Vagina (tissue), 2 donors: Measurements from ENCODE around the gene GNAQ. TPM values are rescaled to one million over a fixed set of nuclear protein-coding genes. Genes with fewer than 3 reads are reported as not detected.

ENCODE experiments used
- DNase-seq, 2 donors: peaks; one replicate each; pipeline ENCODE4 v3.0.0-alpha.2; 2017; ENCODE audit errors: extremely low spot score in 2 of 2
- H3K27ac ChIP-seq: fragments of 200-600 bp; sonication (generic); one replicate; pipeline ENCODE4 v1.5.1; 2019
- H3K27me3 ChIP-seq: fragments of 200-600 bp; sonication (generic); one replicate; pipeline ENCODE4 v1.5.1; 2019
- H3K36me3 ChIP-seq, 2 donors: fragments of 200-600 bp; sonication (generic); one replicate each; pipeline ENCODE4 v1.5.1; 2017 to 2019
- H3K4me1 ChIP-seq: fragments of 200-600 bp; sonication (generic); one replicate; pipeline ENCODE4 v1.5.1; 2019
- H3K4me3 ChIP-seq, 2 donors: fragments of 200-600 bp; sonication (generic); 1 replicate in 1 of 2; 2 replicates in 1 of 2; pipeline ENCODE4 v1.5.1; 2016 to 2019
- H3K9me3 ChIP-seq: fragments of 200-600 bp; sonication (generic); one replicate; pipeline ENCODE4 v1.5.1; 2019
- CTCF ChIP-seq, 3 experiments: fragments of 450-650 bp in 2 of 3; fragments of 200-600 bp in 1 of 3; sonication (generic) in 1 of 3; IDR thresholded peaks; one replicate each; pipeline ENCODE4 v1.5.1; 2017 to 2019; ENCODE audit warnings: antibody characterized with exemption in 3 of 3, mild to moderate bottlenecking in 2 of 3, moderate library complexity in 2 of 3
- POLR2A ChIP-seq, 2 donors: fragments of 450-650 bp; IDR thresholded peaks; one replicate each; pipeline ENCODE4 v1.6.1; 2017; ENCODE audit warnings: antibody characterized with exemption in 2 of 2, mild to moderate bottlenecking in 2 of 2, moderate library complexity in 2 of 2
- POLR2AphosphoS5 ChIP-seq, 2 donors: sonication (generic); formaldehyde crosslinking; IDR thresholded peaks; one replicate each; pipeline ENCODE4 v1.9.0; 2017; ENCODE audit warnings: antibody characterized with exemption in 2 of 2, mild to moderate bottlenecking in 2 of 2, low read depth in 1 of 2; ENCODE audit not compliant: insufficient read depth in 1 of 2
- intact Hi-C: fragments of 100-400 bp; cut with DNase I; formaldehyde crosslinking; loops from one replicate; pipeline ENCODE4 v1.15.1; 2023
- total RNA-seq: library from RNA; depleted of rRNA; stranded (reverse); fragments of >200 nt; gene quantifications from one replicate; pipeline ENCODE4 v1.2.3, GENCODE V29; 2016

GNAQ gene
- total RNA-seq, 1 donor from 2014 or later, result 31.9 TPM

- intact Hi-C loops, result no loop called here
- no peaks in the 10 kb centered on the region for H3K27me3 ChIP-seq
- peaks cover 40% of the 10 kb centered on the region for H3K4me1 ChIP-seq
- no peak for DNase-seq
- TF ChIP-seq POLR2A (IDR thresholded peaks at IDR 0.05), result no peak
- no peak for TF ChIP-seq POLR2AphosphoS5 (IDR thresholded peaks at IDR 0.05; ENCODE audit: insufficient read depth in 1 of 2, low read depth in 1 of 2)
- TF ChIP-seq CTCF (IDR thresholded peaks at IDR 0.05), result no peak
- H3K36me3 ChIP-seq, result no peaks in the 10 kb centered on the region
- no peak overlapping the region for H3K27ac ChIP-seq
- H3K4me3 ChIP-seq, result no peak overlapping the region
- no peaks in the 10 kb centered on the region for H3K9me3 ChIP-seq
Observed at GRCh38 chr9:78000221-78000620, 31.4 kb downstream of the GNAQ start.

GRCh38 chr9:77999231-77999631, 32.4 kb downstream of the GNAQ start:
- no peaks in the 10 kb centered on the region for H3K9me3 ChIP-seq
- TF ChIP-seq CTCF (IDR thresholded peaks at IDR 0.05) (no peak), POLR2A (IDR thresholded peaks at IDR 0.05) (no peak), POLR2AphosphoS5 (IDR thresholded peaks at IDR 0.05; ENCODE audit: insufficient read depth in 1 of 2, low read depth in 1 of 2) (no peak)
- intact Hi-C loops, result no loop called here
- H3K27ac ChIP-seq, result no peak overlapping the region
- DNase-seq, result no peak
- H3K36me3 ChIP-seq, result no peaks in the 10 kb centered on the region
- no peak overlapping the region for H3K4me3 ChIP-seq
- H3K4me1 ChIP-seq, result peaks cover 35% of the 10 kb centered on the region
- H3K27me3 ChIP-seq, result no peaks in the 10 kb centered on the region

- intact Hi-C loops, result no loop called here
- H3K27me3 ChIP-seq, result no peaks in the 10 kb centered on the region
- H3K4me3 ChIP-seq, result no peak overlapping the region
- H3K4me1 ChIP-seq, result peaks cover 35% of the 10 kb centered on the region
- no peaks in the 10 kb centered on the region for H3K36me3 ChIP-seq
- no peak for DNase-seq
- H3K9me3 ChIP-seq, result no peaks in the 10 kb centered on the region
- TF ChIP-seq CTCF (IDR thresholded peaks at IDR 0.05), result no peak
- TF ChIP-seq POLR2A (IDR thresholded peaks at IDR 0.05), result no peak
- TF ChIP-seq POLR2AphosphoS5 (IDR thresholded peaks at IDR 0.05; ENCODE audit: insufficient read depth in 1 of 2, low read depth in 1 of 2), result no peak
- H3K27ac ChIP-seq, result no peak overlapping the region
Observed at GRCh38 chr9:77997611-77998284, 33.9 kb downstream of the GNAQ start.

- Histone ChIP-seq H3K4me3 (no peak overlapping the region), H3K9me3 (no peaks in the 10 kb centered on the region), H3K27me3 (no peaks in the 10 kb centered on the region), H3K4me1 (peaks cover 31% of the 10 kb centered on the region), H3K27ac (no peak overlapping the region), H3K36me3 (no peaks in the 10 kb centered on the region)
- intact Hi-C loops, result no loop called here
- TF ChIP-seq POLR2A (IDR thresholded peaks at IDR 0.05), result no peak
- no peak for TF ChIP-seq CTCF (IDR thresholded peaks at IDR 0.05)
- TF ChIP-seq POLR2AphosphoS5 (IDR thresholded peaks at IDR 0.05; ENCODE audit: insufficient read depth in 1 of 2, low read depth in 1 of 2), result no peak
- DNase-seq, result no peak
Observed at GRCh38 chr9:77996696-77997095, 34.9 kb downstream of the GNAQ start.

GRCh38 chr9:77991191-77991590, 40.4 kb downstream of the GNAQ start:
- no peaks in the 10 kb centered on the region for H3K27me3 ChIP-seq
- H3K27ac ChIP-seq, result no peak overlapping the region
- intact Hi-C loops, result no loop called here
- peaks cover 24% of the 10 kb centered on the region for H3K4me1 ChIP-seq
- no peak for DNase-seq
- no peak overlapping the region for H3K4me3 ChIP-seq
- no peaks in the 10 kb centered on the region for H3K9me3 ChIP-seq
- no peaks in the 10 kb centered on the region for H3K36me3 ChIP-seq
- TF ChIP-seq CTCF (IDR thresholded peaks at IDR 0.05), result no peak
